Transverse colon (tissue), 4 donors: ENCODE measurements around the gene CACNA1C.

ENCODE experiments used
- POLR2A ChIP-seq: fragments of 450-650 bp; IDR thresholded peaks from one replicate; pipeline ENCODE4 v1.6.1; 2016; ENCODE audit warnings: antibody characterized with exemption, mild to moderate bottlenecking, moderate library complexity
- POLR2AphosphoS5 ChIP-seq, 3 donors: sonication (generic); formaldehyde crosslinking; IDR thresholded peaks; one replicate each; pipeline ENCODE4 v1.6.1; 2016; ENCODE audit warnings: antibody characterized with exemption in 3 of 3
- TF ChIP-seq, protein P1 (sequence below), 5 experiments: fragments of 200-600 bp in 3 of 5; fragments of 450-650 bp in 2 of 5; sonication (generic) in 3 of 5; IDR thresholded peaks; 1 replicate in 2 of 5; 2 replicates in 3 of 5; pipeline ENCODE4 v1.5.1; 2016 to 2017; ENCODE audit warnings: antibody characterized with exemption in 5 of 5, inconsistent platforms in 3 of 5, mild to moderate bottlenecking in 2 of 5, moderate library complexity in 1 of 5

DNA sequence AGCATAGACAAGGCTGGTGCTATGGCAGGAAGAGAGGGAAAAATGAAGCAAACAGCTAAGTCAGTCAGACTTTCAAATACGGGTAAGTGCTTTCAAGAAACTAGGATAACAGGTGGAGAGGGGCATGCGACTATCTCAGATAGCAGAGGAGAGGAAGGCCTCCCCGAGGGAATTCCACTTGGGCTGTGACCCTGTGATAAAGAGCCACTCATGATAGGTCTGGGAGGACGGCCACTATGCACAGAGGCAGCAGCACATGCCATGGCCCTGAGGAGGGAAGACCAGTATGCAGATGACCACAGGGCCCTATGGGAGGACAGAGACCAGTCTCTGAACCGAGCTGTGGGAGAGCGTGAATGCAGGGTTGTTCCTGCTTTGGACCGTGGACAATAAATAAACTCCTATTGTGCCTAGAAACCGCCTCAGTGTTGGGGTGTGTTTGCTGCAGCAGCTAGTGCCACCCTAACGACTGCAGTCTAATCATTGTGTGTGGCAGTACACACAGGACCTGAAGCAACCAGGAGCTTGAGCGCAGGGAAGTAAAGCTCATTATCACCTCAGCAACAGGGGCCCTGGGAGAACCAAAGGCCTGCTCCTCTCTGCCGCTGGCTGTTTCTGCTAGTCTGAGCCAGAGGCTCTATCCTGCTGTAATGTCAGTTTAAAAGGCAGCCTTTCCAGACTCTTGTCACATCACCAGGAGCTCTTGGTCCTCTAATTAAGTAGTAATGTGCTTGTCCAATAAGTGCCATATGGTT lies 119.1 kb downstream of the CACNA1C start:
- TF ChIP-seq, protein P1, sequence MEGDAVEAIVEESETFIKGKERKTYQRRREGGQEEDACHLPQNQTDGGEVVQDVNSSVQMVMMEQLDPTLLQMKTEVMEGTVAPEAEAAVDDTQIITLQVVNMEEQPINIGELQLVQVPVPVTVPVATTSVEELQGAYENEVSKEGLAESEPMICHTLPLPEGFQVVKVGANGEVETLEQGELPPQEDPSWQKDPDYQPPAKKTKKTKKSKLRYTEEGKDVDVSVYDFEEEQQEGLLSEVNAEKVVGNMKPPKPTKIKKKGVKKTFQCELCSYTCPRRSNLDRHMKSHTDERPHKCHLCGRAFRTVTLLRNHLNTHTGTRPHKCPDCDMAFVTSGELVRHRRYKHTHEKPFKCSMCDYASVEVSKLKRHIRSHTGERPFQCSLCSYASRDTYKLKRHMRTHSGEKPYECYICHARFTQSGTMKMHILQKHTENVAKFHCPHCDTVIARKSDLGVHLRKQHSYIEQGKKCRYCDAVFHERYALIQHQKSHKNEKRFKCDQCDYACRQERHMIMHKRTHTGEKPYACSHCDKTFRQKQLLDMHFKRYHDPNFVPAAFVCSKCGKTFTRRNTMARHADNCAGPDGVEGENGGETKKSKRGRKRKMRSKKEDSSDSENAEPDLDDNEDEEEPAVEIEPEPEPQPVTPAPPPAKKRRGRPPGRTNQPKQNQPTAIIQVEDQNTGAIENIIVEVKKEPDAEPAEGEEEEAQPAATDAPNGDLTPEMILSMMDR (IDR thresholded peaks at IDR 0.05) = no peak
- TF ChIP-seq POLR2A = no peak
- no peak for TF ChIP-seq POLR2AphosphoS5 (IDR thresholded peaks at IDR 0.05)
